Measurements from ENCODE around the gene TLR7. TPM values are rescaled to one million over a fixed set of nuclear protein-coding genes. Genes with fewer than 3 reads are reported as not detected.

The TLR7 gene
- total and polyA plus RNA-seq, 2 of the 13 experiments (the other 11 are each of a cell fraction or from before 2014, with no cell fraction given) = not detected

DNA sequence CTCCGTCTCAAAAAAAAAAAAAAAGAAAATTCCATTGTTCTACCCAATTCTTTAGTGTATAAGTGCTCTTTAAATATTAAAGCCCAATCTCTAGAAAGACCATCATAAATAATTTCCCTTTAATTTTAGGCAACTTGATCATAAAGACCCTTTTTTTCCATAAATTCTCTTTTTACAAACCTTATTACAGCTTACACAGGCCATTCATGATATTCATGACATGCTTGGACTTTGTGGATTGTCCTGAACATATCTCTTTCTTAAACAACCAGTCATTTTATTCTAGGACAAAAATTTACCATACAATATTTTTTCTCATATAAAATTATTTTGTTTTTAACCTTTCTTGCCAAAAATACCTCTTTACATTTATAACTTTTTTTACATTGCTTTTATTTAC lies 70.1 kb downstream of the TLR7 start:
- in situ Hi-C loops (cut with HindIII; ENCODE audit: extremely low pct_ligation_motif_present, low pct_unique_long_range_greater_than_20kb) = no loop called here
- TF ChIP-seq SNAPC2 (CRISPR knock-in tag; IDR thresholded peaks at IDR 0.05) (no peak), ZKSCAN1 (IDR thresholded peaks at IDR 0.05; ENCODE audit: low read length) (no peak), ZSCAN25 (CRISPR knock-in tag; IDR thresholded peaks at IDR 0.05) (no peak), HNRNPLL (IDR thresholded peaks at IDR 0.05; ENCODE audit: low read depth, low read length, poor library complexity, severe bottlenecking) (no peak), ZNF24 (IDR thresholded peaks at IDR 0.05) (no peak), SNAPC5 (CRISPR knock-in tag; IDR thresholded peaks at IDR 0.05; ENCODE audit: borderline replicate concordance) (no peak), THAP7 (CRISPR knock-in tag; IDR thresholded peaks at IDR 0.05) (no peak), ZNF713 (CRISPR knock-in tag; IDR thresholded peaks at IDR 0.05) (no peak)
- TF ChIP-seq, protein P1, sequence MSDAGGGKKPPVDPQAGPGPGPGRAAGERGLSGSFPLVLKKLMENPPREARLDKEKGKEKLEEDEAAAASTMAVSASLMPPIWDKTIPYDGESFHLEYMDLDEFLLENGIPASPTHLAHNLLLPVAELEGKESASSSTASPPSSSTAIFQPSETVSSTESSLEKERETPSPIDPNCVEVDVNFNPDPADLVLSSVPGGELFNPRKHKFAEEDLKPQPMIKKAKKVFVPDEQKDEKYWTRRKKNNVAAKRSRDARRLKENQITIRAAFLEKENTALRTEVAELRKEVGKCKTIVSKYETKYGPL (CRISPR knock-in tag; IDR thresholded peaks at IDR 0.05) = no peak
- intact Hi-C loops (cut with micrococcal nuclease; ENCODE audit: unreplicated experiment) = no loop called here

More for the DNA sequence above, 70.1 kb downstream of the TLR7 start:
- ATAC-seq (no peak), FAIRE-seq (no peak), DNase-seq (ENCODE audit: low spot score) (no peak)
- Histone ChIP-seq H3K36me3 (replicated peaks in 1 of 2; ENCODE audit: control insufficient read depth in 1 of 2, insufficient read depth in 2 of 2, low read length in 2 of 2) (no peaks in the 10 kb centered on the region), H2AFZ (ENCODE audit: low read length) (no peak overlapping the region), H3K27me3 (ENCODE audit: control insufficient read depth in 1 of 2, insufficient read depth in 2 of 2, low read length in 2 of 2) (no peaks in the 10 kb centered on the region), H3K9ac (ENCODE audit: insufficient read depth, low read depth, low read length) (no peak overlapping the region), H3K4me2 (ENCODE audit: low read depth, low read length) (no peak overlapping the region), H3K4me3 (replicated peaks in 1 of 3; ENCODE audit: insufficient read depth in 1 of 3, low read depth in 2 of 3, low read length in 3 of 3) (no peak overlapping the region), H3K27ac (ENCODE audit: extremely low read length, insufficient read depth, low read length) (no peak overlapping the region), H3K4me1 (ENCODE audit: insufficient read depth, low read length) (no peaks in the 10 kb centered on the region), H3K9me3 (ENCODE audit: low read length) (no peaks in the 10 kb centered on the region), H3K79me2 (ENCODE audit: insufficient read depth, low read length) (no peaks in the 10 kb centered on the region), H4K20me1 (ENCODE audit: insufficient read depth, low read length) (no peaks in the 10 kb centered on the region)
- ChIA-PET CTCF (ENCODE audit: low intra/inter-chr PET ratio, low total read pairs) (no interaction called here), POLR2A (no interaction called here)
- BruUV-seq (replicated peaks) = no TSS peak
- 11% methylated on average over 1 of the region's 1 CpG for whole genome bisulfite sequencing (ENCODE audit: low lambda C conversion rate)

Other genes with a start within 250 kb of the TLR7 start
- gene PRPS2, start 75.7 kb upstream of the TLR7 start, total RNA-seq (2016; rRNA removed; fragmentation: Illumina TruSeq; extraction: Trizol) = 24.4 and 29.2 TPM in 2 replicates
- 8.9 and 10.6 TPM in 2 replicates for gene PRPS2, start 75.7 kb upstream of the TLR7 start, polyA plus RNA-seq (2011; rRNA removed)
- not detected in 2 replicates for gene TLR8, start 39.5 kb downstream of the TLR7 start, total RNA-seq (2016; rRNA removed; fragmentation: Illumina TruSeq; extraction: Trizol)
- not detected in 2 replicates for gene TLR8, start 39.5 kb downstream of the TLR7 start, polyA plus RNA-seq (2011; rRNA removed)
- 10.5 and 15.9 TPM in 2 replicates for gene TMSB4X, start 108.0 kb downstream of the TLR7 start, total RNA-seq (2016; rRNA removed; fragmentation: Illumina TruSeq; extraction: Trizol)
- gene TMSB4X, start 108.0 kb downstream of the TLR7 start, polyA plus RNA-seq (2011; rRNA removed) = 29.6 and 50.7 TPM in 2 replicates
- not detected in 2 replicates for gene FAM9C, start 177.5 kb downstream of the TLR7 start, total RNA-seq (2016; rRNA removed; fragmentation: Illumina TruSeq; extraction: Trizol)
- gene FAM9C, start 177.5 kb downstream of the TLR7 start, polyA plus RNA-seq (2011; rRNA removed) = not detected in 2 replicates

Measured in HepG2 (cell line).